AG09309 (cell line): ENCODE results near the gene ZFYVE1.

Source experiments
- DNase-seq: peaks from one replicate; pipeline ENCODE4 v3.0.0-alpha.2; 2010; ENCODE audit warnings: low read depth
- H3K4me3 ChIP-seq: 2 replicates; pipeline ENCODE4 v1.5.1; 2011; ENCODE audit warnings: mild to moderate bottlenecking, low read depth, low read length, moderate library complexity; ENCODE audit not compliant: control insufficient read depth
- TF ChIP-seq, protein P1 (sequence below): IDR thresholded peaks from 2 replicates; pipeline ENCODE4 v1.5.1; 2011; ENCODE audit warnings: mild to moderate bottlenecking, low read depth, low read length, inconsistent platforms; ENCODE audit not compliant: insufficient read depth, control insufficient read depth; ENCODE audit errors: missing control alignments

ZFYVE1 gene

DNA sequence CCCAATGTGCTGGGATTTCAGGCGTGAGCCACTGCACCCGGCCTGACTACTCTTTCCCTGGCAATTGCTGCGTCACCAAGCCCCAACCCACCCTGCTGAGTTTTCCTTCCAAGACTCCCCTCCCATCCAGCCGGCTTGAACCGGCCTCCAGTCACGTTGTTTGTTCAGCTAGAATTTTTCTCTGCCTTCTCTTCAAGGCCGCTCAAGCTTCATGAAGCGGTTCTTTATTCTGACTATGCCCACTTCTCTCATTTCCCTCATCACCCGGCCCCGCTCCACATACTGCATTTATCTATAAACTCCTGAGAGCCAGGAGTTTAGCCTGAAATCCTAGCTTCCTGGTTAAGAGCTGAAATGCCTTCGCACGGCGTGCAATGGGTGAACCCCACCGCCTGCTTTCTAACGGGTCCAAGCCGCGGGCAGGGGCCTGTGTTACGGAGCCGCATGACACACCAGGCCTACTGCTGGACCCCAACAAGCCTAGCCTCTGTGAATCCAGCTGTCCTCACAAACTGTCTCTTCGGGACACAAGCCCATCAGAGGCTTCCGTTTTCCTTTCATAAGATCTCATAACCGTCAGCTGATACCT lies 101.6 kb downstream of the ZFYVE1 start:
- TF ChIP-seq, protein P1, sequence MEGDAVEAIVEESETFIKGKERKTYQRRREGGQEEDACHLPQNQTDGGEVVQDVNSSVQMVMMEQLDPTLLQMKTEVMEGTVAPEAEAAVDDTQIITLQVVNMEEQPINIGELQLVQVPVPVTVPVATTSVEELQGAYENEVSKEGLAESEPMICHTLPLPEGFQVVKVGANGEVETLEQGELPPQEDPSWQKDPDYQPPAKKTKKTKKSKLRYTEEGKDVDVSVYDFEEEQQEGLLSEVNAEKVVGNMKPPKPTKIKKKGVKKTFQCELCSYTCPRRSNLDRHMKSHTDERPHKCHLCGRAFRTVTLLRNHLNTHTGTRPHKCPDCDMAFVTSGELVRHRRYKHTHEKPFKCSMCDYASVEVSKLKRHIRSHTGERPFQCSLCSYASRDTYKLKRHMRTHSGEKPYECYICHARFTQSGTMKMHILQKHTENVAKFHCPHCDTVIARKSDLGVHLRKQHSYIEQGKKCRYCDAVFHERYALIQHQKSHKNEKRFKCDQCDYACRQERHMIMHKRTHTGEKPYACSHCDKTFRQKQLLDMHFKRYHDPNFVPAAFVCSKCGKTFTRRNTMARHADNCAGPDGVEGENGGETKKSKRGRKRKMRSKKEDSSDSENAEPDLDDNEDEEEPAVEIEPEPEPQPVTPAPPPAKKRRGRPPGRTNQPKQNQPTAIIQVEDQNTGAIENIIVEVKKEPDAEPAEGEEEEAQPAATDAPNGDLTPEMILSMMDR = no peak
- DNase-seq = no peak
- H3K4me3 ChIP-seq = no peak overlapping the region

GRCh38 chr14:72924337-72924736 lies 102.6 kb downstream of the ZFYVE1 start:
- DNase-seq = no peak
- TF ChIP-seq, protein P1 = no peak
- no peak overlapping the region for H3K4me3 ChIP-seq

DNA sequence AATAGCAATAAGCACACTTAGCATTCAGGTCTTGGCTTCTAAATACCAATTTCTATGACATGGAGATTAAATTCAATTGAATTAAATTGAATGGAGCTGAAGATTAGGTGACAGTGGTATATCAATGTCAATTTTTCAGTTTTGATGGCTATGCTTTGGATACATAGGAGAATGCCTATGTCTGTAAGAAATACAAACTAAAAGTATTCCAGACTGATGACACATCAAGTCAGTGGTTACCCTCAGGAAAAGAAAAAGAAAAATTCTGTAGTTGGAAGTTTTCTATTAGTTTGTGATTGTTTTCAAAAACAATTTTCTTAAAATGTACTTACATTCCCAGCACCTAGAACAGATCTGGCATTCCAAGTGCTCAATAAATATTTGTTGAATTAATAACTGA lies 105.5 kb downstream of the ZFYVE1 start:
- DNase-seq = no peak
- TF ChIP-seq, protein P1 = no peak
- no peak overlapping the region for H3K4me3 ChIP-seq

- no peak overlapping the region for H3K4me3 ChIP-seq
- TF ChIP-seq, protein P1 = peak; percentile 4
- DNase-seq = no peak
Measured at GRCh38 chr14:72920008-72920407, 106.9 kb downstream of the ZFYVE1 start.
